K562 (cell line): Measurements from ENCODE around the gene ZNF761.
"Not testable (repeated sequence)": the region's sequence is repeated elsewhere in the genome, so short reads cannot be mapped to it uniquely, and the experiment has no call there.

Source experiments
- BRD4 ChIP-seq: fragments of 200-600 bp; sonication (generic); IDR thresholded peaks from 2 replicates; pipeline ENCODE4 v1.6.1; 2017; ENCODE audit warnings: inconsistent platforms
- CTCF ChIP-seq, 3 experiments: IDR thresholded peaks in 2 of 3; conservative IDR thresholded peaks in 1 of 3; 2 replicates each; pipeline ENCODE4 v1.5.1; 2011 to 2012; ENCODE audit warnings: low read length in 3 of 3, mild to moderate bottlenecking in 3 of 3, control low read depth in 2 of 3, improper control_type of control experiment in 1 of 3, inconsistent platforms in 1 of 3, low read depth in 1 of 3, mixed read lengths in 1 of 3, moderate library complexity in 1 of 3; ENCODE audit not compliant: insufficient read depth in 2 of 3
- ESRRA ChIP-seq: fragments of 450-650 bp; IDR thresholded peaks from 2 replicates; pipeline ENCODE4 v1.6.1; 2014; ENCODE audit warnings: low read depth, mild to moderate bottlenecking, moderate library complexity, borderline replicate concordance
- FIP1L1 ChIP-seq: fragments of 200-400 bp; formaldehyde crosslinking; IDR thresholded peaks from 2 replicates; pipeline ENCODE4 v1.6.1; 2018; ENCODE audit warnings: mild to moderate bottlenecking, low read depth, low read length; ENCODE audit not compliant: poor library complexity, severe bottlenecking
- HNRNPLL ChIP-seq: fragments of 200-400 bp; formaldehyde crosslinking; IDR thresholded peaks from 2 replicates; pipeline ENCODE4 v1.6.1; 2017; ENCODE audit warnings: low read length, low read depth, mild to moderate bottlenecking; ENCODE audit not compliant: poor library complexity, severe bottlenecking
- KAT2B ChIP-seq: IDR thresholded peaks from one replicate; pipeline ENCODE4 v1.6.1; 2012; ENCODE audit warnings: low read depth, mild to moderate bottlenecking, control low read depth, inconsistent platforms, low read length, moderate library complexity
- REST ChIP-seq, 2 experiments: fragments of 450-650 bp; formaldehyde crosslinking in 1 of 2; IDR thresholded peaks; 2 replicates each; pipeline versions ENCODE4 v1.4.0 to v1.6.1; 2014 to 2020; ENCODE audit warnings: mild to moderate bottlenecking in 2 of 2, borderline replicate concordance in 1 of 2, low read depth in 1 of 2
- SP2 ChIP-seq: IDR thresholded peaks from 2 replicates; pipeline ENCODE4 v1.6.1; 2011; ENCODE audit warnings: mild to moderate bottlenecking, low read depth, low read length, moderate library complexity; ENCODE audit not compliant: poor library complexity, severe bottlenecking; ENCODE audit errors: extremely low read depth
- TCF7L2 ChIP-seq: fragments of 150-350 bp; IDR thresholded peaks from 2 replicates; pipeline ENCODE4 v1.6.1; 2016; ENCODE audit warnings: low read depth, mild to moderate bottlenecking, low read length, moderate library complexity
- ZBTB33 ChIP-seq: sonication (generic); formaldehyde crosslinking; IDR thresholded peaks from 2 replicates; pipeline ENCODE4 v1.8.1; 2023; ENCODE audit warnings: mild to moderate bottlenecking, missing genetic modification reagents
- ZKSCAN1 ChIP-seq: fragments of 150-350 bp; IDR thresholded peaks from 2 replicates; pipeline ENCODE4 v1.6.1; 2016; ENCODE audit warnings: low read depth, low read length
- ZNF75A ChIP-seq: fragments of 450-650 bp; formaldehyde crosslinking; IDR thresholded peaks from 2 replicates; pipeline ENCODE4 v1.4.0; 2020; ENCODE audit warnings: mild to moderate bottlenecking

GRCh38 chr19:53468628-53469027, 36.8 kb downstream of the ZNF761 start:
- TF ChIP-seq ZKSCAN1; FIP1L1; BRD4; KAT2B; ZBTB33 (CRISPR knock-in tag); TCF7L2; ESRRA; CTCF (IDR thresholded peaks at IDR 0.05 in 2 of 3, conservative IDR thresholded peaks at IDR 0.05 in 1 of 3; ENCODE audit: insufficient read depth in 2 of 3, low read depth in 1 of 3, low read length in 3 of 3); SP2; ZNF75A (CRISPR knock-in tag); REST (IDR thresholded peaks at IDR 0.05; ENCODE audit: borderline replicate concordance); REST (CRISPR knock-in tag; IDR thresholded peaks at IDR 0.05; ENCODE audit: low read depth); HNRNPLL: not testable (repeated sequence)
